Caco-2 (cell line): ENCODE results near the gene IQGAP1. TPM values are rescaled to one million over a fixed set of nuclear protein-coding genes. Genes with fewer than 3 reads are reported as not detected.

Experiments
- BruUV-seq: library from RNA; stranded (reverse); fragments of 400-500 nt; replicated peaks from 2 replicates; lab custom pipeline; 2021; lab: Mats Ljungman, UMichigan
- CTCF ChIA-PET: fragments of 300-600 bp; sonication (Branson Sonifier 250); formaldehyde crosslinking; loops from one replicate; lab custom pipeline; 2022; ENCODE audit warnings: antibody characterized with exemption; lab: Charles Lee
- POLR2A ChIA-PET: fragments of 300-600 bp; sonication (Branson Sonifier 250); formaldehyde crosslinking; loops from one replicate; lab custom pipeline; 2022; ENCODE audit warnings: antibody characterized with exemption; lab: Charles Lee
- DNase-seq, 2 experiments: peaks; one replicate each; pipeline versions ENCODE4 v3.0.0 to v3.0.0-alpha.2; 2020 to 2022
- H3K27me3 ChIP-seq: replicated peaks from 2 replicates; pipeline ENCODE4 v1.6.0; 2011; ENCODE audit warnings: low read length; ENCODE audit not compliant: control insufficient read depth, insufficient read depth
- H3K36me3 ChIP-seq: 2 replicates; pipeline ENCODE4 v1.5.1; 2011; ENCODE audit warnings: low read length; ENCODE audit not compliant: control insufficient read depth, insufficient read depth
- H3K4me1 ChIP-seq: fragments of 250-450 bp; sonication (Bioruptor Pico); 2 replicates; pipeline ENCODE4 v1.5.1; 2020; ENCODE audit warnings: mild to moderate bottlenecking
- H3K4me3 ChIP-seq: 2 replicates; pipeline ENCODE4 v1.5.1; 2011; ENCODE audit warnings: low read depth, mild to moderate bottlenecking, control low read depth, low read length
- H3K9me3 ChIP-seq: fragments of 250-450 bp; sonication (Bioruptor Pico); 2 replicates; pipeline ENCODE4 v1.5.1; 2020; ENCODE audit warnings: mild to moderate bottlenecking, moderate library complexity
- H3K27ac Mint-ChIP-seq: one replicate; pipeline ENCODE4 v1.8.0; 2022; ENCODE audit warnings: mixed read lengths; ENCODE audit not compliant: unreplicated experiment
- H3K27me3 Mint-ChIP-seq: one replicate; pipeline ENCODE4 v1.8.0; 2022; ENCODE audit warnings: mixed read lengths; ENCODE audit not compliant: insufficient read depth, unreplicated experiment
- H3K36me3 Mint-ChIP-seq: one replicate; pipeline ENCODE4 v1.8.0; 2022; ENCODE audit warnings: mild to moderate bottlenecking, mixed read lengths; ENCODE audit not compliant: insufficient read depth, unreplicated experiment
- H3K4me1 Mint-ChIP-seq: one replicate; pipeline ENCODE4 v1.8.0; 2022; ENCODE audit warnings: low read depth, mixed read lengths; ENCODE audit not compliant: unreplicated experiment
- H3K4me3 Mint-ChIP-seq: one replicate; pipeline ENCODE4 v1.8.0; 2022; ENCODE audit warnings: mild to moderate bottlenecking, moderate library complexity, mixed read lengths; ENCODE audit not compliant: unreplicated experiment
- H3K9me3 Mint-ChIP-seq: one replicate; pipeline ENCODE4 v1.8.0; 2022; ENCODE audit warnings: mixed read lengths; ENCODE audit not compliant: unreplicated experiment
- CTCF ChIP-seq, 2 experiments: fragments of 200-600 bp in 1 of 2; IDR thresholded peaks; 1 replicate in 1 of 2; 2 replicates in 1 of 2; pipeline versions ENCODE4 v1.5.1 to v1.8.0; 2011 to 2022; ENCODE audit warnings: antibody characterized with exemption in 1 of 2, control low read depth in 1 of 2, inconsistent platforms in 1 of 2, low read depth in 1 of 2, low read length in 1 of 2, mild to moderate bottlenecking in 1 of 2, moderate library complexity in 1 of 2; ENCODE audit not compliant: insufficient read depth in 1 of 2, severe bottlenecking in 1 of 2, unreplicated experiment in 1 of 2
- intact Hi-C: fragments of 100-400 bp; cut with micrococcal nuclease; formaldehyde crosslinking; loops from one replicate; pipeline ENCODE4 v1.10.0; 2022; ENCODE audit not compliant: unreplicated experiment
- total RNA-seq: library from RNA; stranded (reverse); gene quantifications from 2 replicates; pipeline ENCODE4 v1.2.3, GENCODE V29; 2022

IQGAP1 gene
- total RNA-seq, 1 experiment from 2014 or later = 142 TPM

GRCh38 chr15:90349072-90349471, 39.0 kb upstream of the IQGAP1 start:
- H3K4me3 Mint-ChIP-seq = no peak overlapping the region
- Histone ChIP-seq H3K4me1 (peaks cover 4% of the 10 kb centered on the region; the same call in 1 of the 2 replicates), H3K36me3 (no peaks in the 10 kb centered on the region), H3K4me3 (no peak overlapping the region), H3K27me3 (no peaks in the 10 kb centered on the region), H3K9me3 (no peaks in the 10 kb centered on the region)
- no peaks in the 10 kb centered on the region for H3K27me3 Mint-ChIP-seq
- intact Hi-C loops = no loop called here
- CTCF ChIA-PET = no interaction called here
- H3K9me3 Mint-ChIP-seq = no peaks in the 10 kb centered on the region
- TF ChIP-seq CTCF (IDR thresholded peaks at IDR 0.05; ENCODE audit: insufficient read depth in 1 of 2, low read depth in 1 of 2, low read length in 1 of 2, severe bottlenecking in 1 of 2, unreplicated experiment in 1 of 2) = no peak
- POLR2A ChIA-PET = no interaction called here
- DNase-seq = no peak
- H3K36me3 Mint-ChIP-seq = peaks cover 6% of the 10 kb centered on the region
- H3K4me1 Mint-ChIP-seq = no peaks in the 10 kb centered on the region
- H3K27ac Mint-ChIP-seq = no peak overlapping the region
- BruUV-seq = no TSS peak

GRCh38 chr15:90349821-90350220, 38.2 kb upstream of the IQGAP1 start:
- Histone ChIP-seq H3K9me3 (no peaks in the 10 kb centered on the region), H3K36me3 (no peaks in the 10 kb centered on the region), H3K4me1 (peaks cover 4% of the 10 kb centered on the region; the same call in 1 of the 2 replicates), H3K4me3 (no peak overlapping the region), H3K27me3 (no peaks in the 10 kb centered on the region)
- H3K9me3 Mint-ChIP-seq = no peaks in the 10 kb centered on the region
- no TSS peak for BruUV-seq
- no peaks in the 10 kb centered on the region for H3K27me3 Mint-ChIP-seq
- H3K36me3 Mint-ChIP-seq = peaks cover 6% of the 10 kb centered on the region
- CTCF ChIA-PET = no interaction called here
- no peaks in the 10 kb centered on the region for H3K4me1 Mint-ChIP-seq
- DNase-seq = no peak
- POLR2A ChIA-PET = no interaction called here
- no peak overlapping the region for H3K4me3 Mint-ChIP-seq
- no peak overlapping the region for H3K27ac Mint-ChIP-seq
- no peak for TF ChIP-seq CTCF (IDR thresholded peaks at IDR 0.05; ENCODE audit: insufficient read depth in 1 of 2, low read depth in 1 of 2, low read length in 1 of 2, severe bottlenecking in 1 of 2, unreplicated experiment in 1 of 2)
- intact Hi-C loops = no loop called here

GRCh38 chr15:90351479-90352106, 36.4 kb upstream of the IQGAP1 start:
- Histone ChIP-seq H3K27me3 (no peaks in the 10 kb centered on the region), H3K4me3 (peak overlapping the region; percentile 28), H3K36me3 (no peaks in the 10 kb centered on the region), H3K4me1 (peaks cover 4% of the 10 kb centered on the region; the same call in 1 of the 2 replicates), H3K9me3 (no peaks in the 10 kb centered on the region)
- ChIA-PET CTCF (interaction anchor here (0.7 to 0.8 kb wide), 2 partner anchors 130 to 253 kb away, joined by 3 read pairs; no protein-coding TSS in a partner anchor), POLR2A (interaction anchor here (1.4 to 1.7 kb wide), 2 partner anchors 36 to 62 kb away, joined by 5 to 18 read pairs; partner anchors contain the start of gene IQGAP1)
- peak overlapping the region; percentile 91 for H3K4me3 Mint-ChIP-seq
- H3K27me3 Mint-ChIP-seq = no peaks in the 10 kb centered on the region
- TF ChIP-seq CTCF (IDR thresholded peaks at IDR 0.05; ENCODE audit: insufficient read depth in 1 of 2, low read depth in 1 of 2, low read length in 1 of 2, severe bottlenecking in 1 of 2, unreplicated experiment in 1 of 2) = no peak
- DNase-seq = no peak
- intact Hi-C loops = loop anchor here (1.0 kb wide), 1 partner anchor 17 kb away; no protein-coding TSS in a partner anchor
- H3K27ac Mint-ChIP-seq = peak overlapping the region; percentile 85
- H3K9me3 Mint-ChIP-seq = no peaks in the 10 kb centered on the region
- H3K36me3 Mint-ChIP-seq = peaks cover 19% of the 10 kb centered on the region
- no TSS peak for BruUV-seq
- no peaks in the 10 kb centered on the region for H3K4me1 Mint-ChIP-seq
